Left ventricle myocardium inferior (tissue), 1 donor: ENCODE measurements around the gene C10orf67. TPM values are rescaled to one million over a fixed set of nuclear protein-coding genes. Genes with fewer than 3 reads are reported as not detected.

Experiments used
- DNase-seq: peaks from one replicate; pipeline ENCODE4 v3.0.0-alpha.2; 2020
- H3K27ac ChIP-seq: fragments of 200-600 bp; replicated peaks from 2 replicates; pipeline ENCODE4 v1.8.0; 2021
- H3K27me3 ChIP-seq: fragments of 200-600 bp; 2 replicates; pipeline ENCODE4 v1.8.0; 2021; ENCODE audit warnings: low read depth
- H3K36me3 ChIP-seq: fragments of 200-600 bp; 2 replicates; pipeline ENCODE4 v1.8.0; 2021
- H3K4me1 ChIP-seq: fragments of 200-600 bp; 2 replicates; pipeline ENCODE4 v1.8.0; 2021
- H3K4me3 ChIP-seq: fragments of 200-600 bp; 2 replicates; pipeline ENCODE4 v1.8.0; 2021; ENCODE audit warnings: mild to moderate bottlenecking, moderate library complexity
- H3K9me3 ChIP-seq: fragments of 200-600 bp; replicated peaks from 2 replicates; pipeline ENCODE4 v1.8.0; 2021
- intact Hi-C: fragments of 100-400 bp; cut with micrococcal nuclease; formaldehyde crosslinking; loops from one replicate; pipeline ENCODE4 v1.11.0; 2022
- total RNA-seq: library from RNA; stranded (reverse); fragmentation: NEBNext Ultra II Directional; extraction: Animal tissue kit (Norgen Biotek cat#: 25700); gene quantifications from one replicate; pipeline ENCODE4 v1.2.1, GENCODE V29; 2021
- TF ChIP-seq, protein P1 (sequence below): fragments of 200-600 bp; IDR thresholded peaks from 2 replicates; pipeline ENCODE4 v1.8.0; 2021; ENCODE audit warnings: antibody characterized with exemption, mild to moderate bottlenecking, borderline replicate concordance
- donor health status: DM: no; HTN: yes; CAD: no; lungs with severe emphysema.

Gene C10orf67
- total RNA-seq, 1 donor from 2014 or later = 0.36 TPM

DNA sequence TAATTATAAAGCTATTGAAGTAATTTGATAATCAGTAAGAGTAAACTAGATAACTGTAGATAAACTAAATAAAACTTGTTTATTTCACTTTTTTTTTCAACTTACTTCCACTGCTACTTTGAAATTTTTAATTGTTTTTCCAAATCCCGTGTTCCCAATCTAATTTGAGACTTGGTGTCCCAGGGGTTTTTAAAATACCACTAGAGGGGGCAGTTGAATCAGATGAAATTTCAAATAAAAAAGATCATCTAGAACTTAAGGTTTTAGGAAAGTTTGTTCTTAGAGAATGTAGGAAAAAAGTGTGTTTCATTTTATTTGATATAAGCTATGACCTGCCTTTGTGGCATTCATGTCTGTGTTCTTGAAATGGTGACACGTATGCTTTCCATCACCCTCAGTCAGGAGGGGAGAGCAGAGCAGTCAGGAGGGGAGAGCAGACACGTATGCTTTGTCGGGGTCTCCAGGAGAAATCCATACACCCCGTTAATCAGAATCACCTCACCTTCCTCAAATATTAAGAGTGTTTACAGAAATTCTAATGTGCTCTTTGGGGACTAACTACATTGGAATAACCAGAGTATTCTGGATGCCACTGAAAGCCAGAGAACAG is 49.9 kb downstream of the C10orf67 start:
- H3K4me3 ChIP-seq = no peak overlapping the region
- no peaks in the 10 kb centered on the region for H3K9me3 ChIP-seq
- no peak for DNase-seq
- TF ChIP-seq, protein P1, sequence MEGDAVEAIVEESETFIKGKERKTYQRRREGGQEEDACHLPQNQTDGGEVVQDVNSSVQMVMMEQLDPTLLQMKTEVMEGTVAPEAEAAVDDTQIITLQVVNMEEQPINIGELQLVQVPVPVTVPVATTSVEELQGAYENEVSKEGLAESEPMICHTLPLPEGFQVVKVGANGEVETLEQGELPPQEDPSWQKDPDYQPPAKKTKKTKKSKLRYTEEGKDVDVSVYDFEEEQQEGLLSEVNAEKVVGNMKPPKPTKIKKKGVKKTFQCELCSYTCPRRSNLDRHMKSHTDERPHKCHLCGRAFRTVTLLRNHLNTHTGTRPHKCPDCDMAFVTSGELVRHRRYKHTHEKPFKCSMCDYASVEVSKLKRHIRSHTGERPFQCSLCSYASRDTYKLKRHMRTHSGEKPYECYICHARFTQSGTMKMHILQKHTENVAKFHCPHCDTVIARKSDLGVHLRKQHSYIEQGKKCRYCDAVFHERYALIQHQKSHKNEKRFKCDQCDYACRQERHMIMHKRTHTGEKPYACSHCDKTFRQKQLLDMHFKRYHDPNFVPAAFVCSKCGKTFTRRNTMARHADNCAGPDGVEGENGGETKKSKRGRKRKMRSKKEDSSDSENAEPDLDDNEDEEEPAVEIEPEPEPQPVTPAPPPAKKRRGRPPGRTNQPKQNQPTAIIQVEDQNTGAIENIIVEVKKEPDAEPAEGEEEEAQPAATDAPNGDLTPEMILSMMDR = peak; percentile 59
- intact Hi-C loops = no loop called here
- no peaks in the 10 kb centered on the region for H3K36me3 ChIP-seq
- peaks cover 28% of the 10 kb centered on the region for H3K27me3 ChIP-seq
- no peaks in the 10 kb centered on the region for H3K4me1 ChIP-seq
- H3K27ac ChIP-seq = no peak overlapping the region

DNA sequence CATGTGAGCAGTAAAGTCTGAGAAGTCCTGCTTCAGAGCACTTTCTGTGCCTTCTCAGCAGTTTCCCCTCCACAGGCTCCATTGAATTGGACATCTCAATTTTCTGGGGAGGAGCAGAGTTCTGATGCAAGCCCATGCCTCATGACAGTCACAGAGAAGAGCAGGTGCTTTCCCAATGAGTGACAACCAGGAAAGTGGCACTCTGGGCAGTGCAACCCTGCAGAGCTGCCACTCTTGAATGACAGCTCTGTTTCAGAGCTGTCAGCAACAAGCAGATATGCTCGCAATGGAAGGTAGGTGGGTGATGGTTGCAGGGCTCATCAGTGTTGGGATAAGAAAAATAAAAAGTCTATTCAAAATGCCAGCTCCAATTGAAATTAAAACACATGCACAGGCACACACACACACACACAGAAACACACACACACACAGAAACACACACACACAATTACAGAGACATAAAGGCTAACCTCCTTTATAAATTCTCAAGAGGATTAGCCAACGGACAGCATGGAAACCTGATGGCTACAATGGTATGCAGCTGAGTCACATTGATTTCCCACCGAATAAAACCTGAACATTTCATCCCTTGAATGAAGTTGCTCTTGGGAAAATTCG is 50.5 kb downstream of the C10orf67 start:
- Histone ChIP-seq H3K27me3 (peaks cover 28% of the 10 kb centered on the region), H3K4me1 (no peaks in the 10 kb centered on the region), H3K36me3 (no peaks in the 10 kb centered on the region), H3K4me3 (no peak overlapping the region), H3K27ac (no peak overlapping the region), H3K9me3 (no peaks in the 10 kb centered on the region)
- no peak for DNase-seq
- TF ChIP-seq, protein P1 = no peak
- intact Hi-C loops = no loop called here

DNA sequence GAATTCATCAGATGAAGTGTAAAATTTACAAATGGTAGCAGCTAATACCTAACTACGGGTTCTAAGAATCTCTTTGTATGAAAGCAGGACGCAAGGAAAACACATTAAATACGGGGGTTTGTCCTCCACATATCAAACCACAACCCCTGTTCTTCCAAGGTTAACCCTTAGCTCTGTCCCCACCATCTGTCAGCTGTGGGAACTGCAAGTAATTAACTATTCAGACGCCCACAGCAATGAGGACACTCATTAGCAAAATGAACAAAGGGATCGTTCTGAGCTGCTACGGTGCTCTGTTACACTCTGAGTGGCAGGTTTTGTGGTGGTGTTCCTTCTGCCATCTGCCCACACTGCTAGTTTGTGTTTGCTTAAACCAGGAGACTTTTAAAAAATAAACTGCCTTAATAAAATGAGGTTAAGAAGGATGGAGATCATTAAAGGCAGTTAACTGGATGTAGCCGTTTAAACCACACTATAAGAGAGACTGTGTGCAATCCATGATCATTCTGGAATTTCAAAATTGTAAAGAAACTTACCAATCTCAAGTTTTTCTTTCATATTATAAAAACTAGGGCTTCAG is 51.4 kb downstream of the C10orf67 start:
- TF ChIP-seq, protein P1 = peak; percentile 52
- Histone ChIP-seq H3K27ac (no peak overlapping the region), H3K27me3 (peaks cover 28% of the 10 kb centered on the region), H3K4me3 (no peak overlapping the region), H3K9me3 (no peaks in the 10 kb centered on the region), H3K4me1 (no peaks in the 10 kb centered on the region), H3K36me3 (no peaks in the 10 kb centered on the region)
- DNase-seq = no peak
- intact Hi-C loops = no loop called here

DNA sequence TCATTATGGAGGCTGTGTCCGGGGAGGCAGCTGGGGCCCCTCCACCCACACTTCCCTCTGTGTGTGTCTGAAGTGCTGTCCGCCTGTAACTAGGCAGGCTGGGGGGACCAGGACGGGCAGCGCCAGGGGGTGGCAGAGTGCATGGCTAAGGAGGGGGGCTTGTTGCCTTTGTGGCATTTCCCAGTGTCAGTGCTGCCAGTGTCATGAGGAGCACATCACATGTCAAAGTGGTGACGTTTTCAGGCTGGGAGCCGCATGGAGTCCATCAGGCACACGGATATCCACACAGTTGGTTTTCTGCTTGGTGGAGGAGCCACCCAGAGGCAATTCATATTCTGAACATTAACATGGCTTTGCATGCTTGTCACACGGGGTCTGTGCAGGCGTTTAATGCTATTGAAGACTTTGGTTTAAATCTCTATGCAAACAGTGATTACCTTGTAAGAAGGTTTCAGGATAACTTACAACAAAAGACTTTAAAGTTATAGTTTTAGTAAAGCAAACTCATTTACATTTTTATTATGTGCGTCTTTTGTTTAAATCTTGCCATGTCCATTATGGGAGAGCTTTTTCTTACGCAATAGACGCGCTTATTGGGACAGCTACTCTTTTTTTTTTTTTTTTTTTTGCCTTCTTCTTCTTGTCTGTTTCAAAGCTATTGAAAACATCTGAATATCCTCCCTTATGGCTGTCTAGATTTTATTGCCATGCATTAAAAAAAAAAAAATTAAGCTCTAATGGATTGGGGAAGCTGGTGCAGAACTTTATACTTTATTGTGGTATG is 52.9 kb downstream of the C10orf67 start:
- Histone ChIP-seq H3K27me3 (peaks cover 28% of the 10 kb centered on the region), H3K4me1 (no peaks in the 10 kb centered on the region), H3K36me3 (no peaks in the 10 kb centered on the region), H3K9me3 (peaks cover 12% of the 10 kb centered on the region), H3K4me3 (no peak overlapping the region), H3K27ac (no peak overlapping the region)
- DNase-seq = no peak
- intact Hi-C loops = no loop called here
- TF ChIP-seq, protein P1 = no peak

DNA sequence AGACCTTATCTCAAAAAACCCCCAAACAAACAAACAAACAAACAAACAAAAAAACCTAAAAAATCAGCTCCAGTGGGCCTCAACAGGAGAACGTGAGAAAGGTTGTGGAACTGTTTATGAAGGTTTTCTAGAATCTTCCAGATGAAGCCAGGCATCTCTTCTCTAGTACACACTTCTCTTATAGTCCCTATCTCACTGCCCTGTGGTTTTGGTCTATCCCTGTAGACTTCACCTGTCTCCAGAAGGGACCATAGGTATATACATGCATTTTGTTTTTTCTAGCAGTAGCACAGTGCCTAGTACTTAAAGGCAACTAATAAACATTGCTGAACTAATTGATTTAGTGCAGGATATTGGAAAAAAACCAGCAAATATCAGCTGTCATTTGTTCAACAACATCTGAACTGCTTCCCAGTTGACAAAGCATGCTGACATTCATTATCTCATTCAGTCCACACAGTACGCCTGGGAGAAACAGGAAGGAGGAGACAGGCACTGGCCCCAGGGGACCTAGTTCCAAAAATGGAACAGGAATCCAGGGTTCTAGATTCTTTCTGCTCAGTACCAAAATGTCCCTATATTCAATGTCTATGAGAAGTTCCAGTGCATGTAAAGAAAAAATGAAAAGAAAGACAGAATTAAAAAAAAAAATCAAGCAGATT is 59.8 kb downstream of the C10orf67 start:
- DNase-seq = no peak
- peaks cover 14% of the 10 kb centered on the region for H3K9me3 ChIP-seq
- intact Hi-C loops = no loop called here
- peaks cover 22% of the 10 kb centered on the region for H3K27me3 ChIP-seq
- no peaks in the 10 kb centered on the region for H3K4me1 ChIP-seq
- TF ChIP-seq, protein P1 = no peak
- no peak overlapping the region for H3K27ac ChIP-seq
- H3K36me3 ChIP-seq = no peaks in the 10 kb centered on the region
- H3K4me3 ChIP-seq = no peak overlapping the region
